Ovary (tissue), 3 donors: Measurements from ENCODE around the gene EDN1.

Source experiments
- CTCF ChIP-seq, 3 donors: fragments of 450-650 bp in 2 of 3; fragments of 200-600 bp in 1 of 3; IDR thresholded peaks; one replicate each; pipeline versions ENCODE4 v1.5.1 to v1.8.0; 2016 to 2022; ENCODE audit warnings: antibody characterized with exemption in 3 of 3, mild to moderate bottlenecking in 1 of 3
- EP300 ChIP-seq: sonication (generic); formaldehyde crosslinking; IDR thresholded peaks from one replicate; pipeline ENCODE4 v1.6.1; 2017; ENCODE audit warnings: antibody characterized with exemption
- POLR2A ChIP-seq: fragments of 450-650 bp; IDR thresholded peaks from one replicate; pipeline ENCODE4 v1.6.1; 2017; ENCODE audit warnings: antibody characterized with exemption, mild to moderate bottlenecking, moderate library complexity
- donor health status: DM: no; HTN: no; CAD: no.

GRCh38 chr6:12313306-12313991, 23.3 kb downstream of the EDN1 start:
- TF ChIP-seq CTCF (IDR thresholded peaks at IDR 0.05) (no peak), EP300 (no peak), POLR2A (no peak)
